Measurements from ENCODE around the gene FNDC3B. TPM values are rescaled to one million over a fixed set of nuclear protein-coding genes. Genes with fewer than 3 reads are reported as not detected.

The FNDC3B gene
- total and polyA plus RNA-seq, 10 donors = 3.1 to 149 (median 103) TPM

GRCh38 chr3:172106037-172106954 is 66.9 kb downstream of the FNDC3B start:
- no peak for TF ChIP-seq POLR2A (IDR thresholded peaks at IDR 0.05)
- no peak for TF ChIP-seq POLR2AphosphoS5 (IDR thresholded peaks at IDR 0.05)
- TF ChIP-seq, protein P1, sequence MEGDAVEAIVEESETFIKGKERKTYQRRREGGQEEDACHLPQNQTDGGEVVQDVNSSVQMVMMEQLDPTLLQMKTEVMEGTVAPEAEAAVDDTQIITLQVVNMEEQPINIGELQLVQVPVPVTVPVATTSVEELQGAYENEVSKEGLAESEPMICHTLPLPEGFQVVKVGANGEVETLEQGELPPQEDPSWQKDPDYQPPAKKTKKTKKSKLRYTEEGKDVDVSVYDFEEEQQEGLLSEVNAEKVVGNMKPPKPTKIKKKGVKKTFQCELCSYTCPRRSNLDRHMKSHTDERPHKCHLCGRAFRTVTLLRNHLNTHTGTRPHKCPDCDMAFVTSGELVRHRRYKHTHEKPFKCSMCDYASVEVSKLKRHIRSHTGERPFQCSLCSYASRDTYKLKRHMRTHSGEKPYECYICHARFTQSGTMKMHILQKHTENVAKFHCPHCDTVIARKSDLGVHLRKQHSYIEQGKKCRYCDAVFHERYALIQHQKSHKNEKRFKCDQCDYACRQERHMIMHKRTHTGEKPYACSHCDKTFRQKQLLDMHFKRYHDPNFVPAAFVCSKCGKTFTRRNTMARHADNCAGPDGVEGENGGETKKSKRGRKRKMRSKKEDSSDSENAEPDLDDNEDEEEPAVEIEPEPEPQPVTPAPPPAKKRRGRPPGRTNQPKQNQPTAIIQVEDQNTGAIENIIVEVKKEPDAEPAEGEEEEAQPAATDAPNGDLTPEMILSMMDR (IDR thresholded peaks at IDR 0.05 in 8 of 11, conservative IDR thresholded peaks at IDR 0.05 in 3 of 11) = no peak
- WGBS, 5 donors = 76 to 83% (median 82%) methylated on average over 4 of the region's 4 CpGs

DNA sequence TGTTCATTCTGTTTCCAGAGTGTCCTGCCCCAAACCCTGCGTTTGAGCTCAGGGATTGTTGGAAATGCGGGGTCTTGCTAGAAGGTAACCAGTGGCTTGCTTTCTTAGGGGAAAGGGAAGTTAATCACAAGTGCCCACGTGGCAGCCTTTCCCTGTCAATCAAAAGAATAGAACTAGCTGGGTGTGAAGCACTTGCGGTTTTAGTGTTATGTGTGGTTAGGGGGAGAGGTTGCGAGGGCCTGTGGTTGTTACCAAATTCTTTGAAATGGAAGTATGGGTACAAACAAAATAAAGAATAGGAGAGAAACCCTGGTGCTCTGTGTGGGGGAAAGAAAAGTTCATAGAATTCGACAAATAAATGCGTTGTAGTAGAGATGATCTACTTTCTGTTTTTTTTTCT is 67.6 kb downstream of the FNDC3B start:
- intact Hi-C loops (cut with DNase I; ENCODE audit: low total_unique reads) = no loop called here
- H3K27me3 ChIP-seq (replicated peaks in 1 of 7) = peaks cover 0 to 23% (median 0%) of the 10 kb centered on the region in 7 donors
- peak; percentile 79 for DNase-seq
- no peaks in the 10 kb centered on the region for H3K9me3 ChIP-seq
- peak overlapping the region in 2 of 8 donors; percentile 1 to 45 for H3K4me3 ChIP-seq
- peak in 1 of 3 donors; percentile 56 for TF ChIP-seq POLR2AphosphoS5 (IDR thresholded peaks at IDR 0.05)
- TF ChIP-seq POLR2A (IDR thresholded peaks at IDR 0.05) = no peak
- peak overlapping the region in 7 of 8 donors; percentile 36 to 84 (median 75) for H3K27ac ChIP-seq
- H3K36me3 ChIP-seq = no peaks in the 10 kb centered on the region
- H3K4me1 ChIP-seq = peaks cover 31 to 85% (median 60%) of the 10 kb centered on the region in 6 donors
- WGBS, 5 donors = 23 to 31% (median 26%) methylated on average over 7 of the region's 7 CpGs

More at GRCh38 chr3:172106037-172106954, 66.9 kb downstream of the FNDC3B start:
- Histone ChIP-seq H3K9me3 (no peaks in the 10 kb centered on the region), H3K4me1 (peaks cover 32 to 89% (median 66%) of the 10 kb centered on the region in 6 donors), H3K27me3 (replicated peaks in 1 of 7) (peaks cover 0 to 23% (median 0%) of the 10 kb centered on the region in 7 donors), H3K36me3 (no peaks in the 10 kb centered on the region), H3K4me3 (peak overlapping the region in 1 of 8 donors; percentile 45), H3K27ac (peak overlapping the region in 7 of 8 donors; percentile 36 to 84 (median 75))
- intact Hi-C loops (cut with DNase I; ENCODE audit: low total_unique reads) = no loop called here
- no peak for DNase-seq

DNA sequence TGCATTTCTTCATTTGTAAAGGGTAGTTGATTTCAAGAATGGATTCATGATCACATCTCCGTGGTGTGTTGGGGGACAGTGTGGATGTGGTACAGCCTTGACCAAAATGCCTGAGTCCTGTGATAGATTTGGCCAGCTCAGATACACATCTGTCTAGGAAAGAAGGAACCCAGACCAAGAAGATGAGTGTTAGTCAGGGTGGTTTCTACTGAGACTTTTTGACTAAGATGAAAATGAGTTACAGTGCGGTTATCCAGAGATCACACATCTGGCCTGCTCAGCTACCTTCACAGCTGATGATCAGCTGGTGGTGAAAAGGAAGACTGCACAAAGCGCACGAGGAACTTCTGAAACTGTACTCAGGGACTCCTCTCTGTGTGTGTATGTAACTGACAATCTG is 68.0 kb downstream of the FNDC3B start:
- Histone ChIP-seq H3K4me3 (peak overlapping the region in 2 of 8 donors; percentile 1 to 45), H3K27me3 (replicated peaks in 1 of 7) (peaks cover 0 to 23% (median 0%) of the 10 kb centered on the region in 7 donors), H3K9me3 (no peaks in the 10 kb centered on the region), H3K36me3 (peaks cover 0 to 4% (median 0%) of the 10 kb centered on the region in 6 donors), H3K27ac (peak overlapping the region in 7 of 8 donors; percentile 36 to 84 (median 75)), H3K4me1 (peaks cover 27 to 81% (median 56%) of the 10 kb centered on the region in 6 donors)
- WGBS, 5 donors = 26 to 39% (median 37%) methylated on average over 4 of the region's 4 CpGs
- TF ChIP-seq POLR2AphosphoS5 (IDR thresholded peaks at IDR 0.05) = peak in 1 of 3 donors; percentile 14
- TF ChIP-seq POLR2A (IDR thresholded peaks at IDR 0.05) = no peak
- TF ChIP-seq, protein P1 (IDR thresholded peaks at IDR 0.05 in 8 of 11, conservative IDR thresholded peaks at IDR 0.05 in 3 of 11) = peak in 6 of 11 experiments; percentile 6 to 30 (median 24)
- no peak for DNase-seq
- intact Hi-C loops (cut with DNase I; ENCODE audit: low total_unique reads) = no loop called here

- Histone ChIP-seq H3K27me3 (replicated peaks in 1 of 7) (peaks cover 0 to 23% (median 0%) of the 10 kb centered on the region in 7 donors), H3K4me3 (no peak overlapping the region), H3K27ac (peak overlapping the region in 1 of 8 donors; percentile 83), H3K4me1 (peaks cover 19 to 56% (median 37%) of the 10 kb centered on the region in 6 donors), H3K9me3 (no peaks in the 10 kb centered on the region), H3K36me3 (peaks cover 0 to 30% (median 0%) of the 10 kb centered on the region in 6 donors)
- WGBS, 5 donors = 95 to 100% (median 98%) methylated on average over 3 of the region's 3 CpGs
- TF ChIP-seq POLR2A (IDR thresholded peaks at IDR 0.05) = no peak
- TF ChIP-seq, protein P1 (IDR thresholded peaks at IDR 0.05 in 8 of 11, conservative IDR thresholded peaks at IDR 0.05 in 3 of 11) = no peak
- no peak for TF ChIP-seq POLR2AphosphoS5 (IDR thresholded peaks at IDR 0.05)
- intact Hi-C loops (cut with DNase I; ENCODE audit: low total_unique reads) = no loop called here
- no peak for DNase-seq
Measured at GRCh38 chr3:172110127-172110779, 70.9 kb downstream of the FNDC3B start.
